Smooth muscle cell (in vitro differentiated cells): Measurements from ENCODE around the gene CFAP97. TPM values are rescaled to one million over a fixed set of nuclear protein-coding genes. Genes with fewer than 3 reads are reported as not detected.

Experiments used
- DNase-seq: peaks from one replicate; lab custom pipeline; 2025; ENCODE audit not compliant: unreplicated experiment; lab: John Stamatoyannopoulos, UW
- H2AFZ ChIP-seq: fragments of 200-600 bp; sonication (generic); 2 replicates; pipeline ENCODE4 v1.6.0; 2016; ENCODE audit warnings: antibody characterized with exemption, low read depth, mild to moderate bottlenecking
- H3F3A ChIP-seq: fragments of 200-600 bp; sonication (generic); 2 replicates; pipeline ENCODE4 v1.6.0; 2017; ENCODE audit warnings: antibody characterized with exemption, low read depth
- H3K27ac ChIP-seq: fragments of 200-600 bp; sonication (generic); 2 replicates; pipeline ENCODE4 v1.5.1; 2016; ENCODE audit warnings: low read depth, mild to moderate bottlenecking
- H3K27me3 ChIP-seq: fragments of 200-600 bp; sonication (generic); 2 replicates; pipeline ENCODE4 v1.6.1; 2016; ENCODE audit warnings: low read depth, mild to moderate bottlenecking
- H3K36me3 ChIP-seq: fragments of 200-600 bp; sonication (generic); 2 replicates; pipeline ENCODE4 v1.5.1; 2016; ENCODE audit warnings: low read depth
- H3K4me1 ChIP-seq: fragments of 200-600 bp; sonication (generic); 2 replicates; pipeline ENCODE4 v1.5.1; 2016; ENCODE audit warnings: low read depth
- H3K4me2 ChIP-seq: fragments of 200-600 bp; sonication (generic); 2 replicates; pipeline ENCODE4 v1.6.0; 2016; ENCODE audit warnings: mild to moderate bottlenecking
- H3K4me3 ChIP-seq: fragments of 200-600 bp; sonication (generic); 2 replicates; pipeline ENCODE4 v1.5.1; 2016; ENCODE audit warnings: mild to moderate bottlenecking
- H3K79me2 ChIP-seq: fragments of 200-600 bp; sonication (generic); 2 replicates; pipeline ENCODE4 v1.6.0; 2016; ENCODE audit warnings: low read depth, mild to moderate bottlenecking
- H3K9ac ChIP-seq: fragments of 200-600 bp; sonication (generic); 2 replicates; pipeline ENCODE4 v1.6.0; 2016; ENCODE audit warnings: low read depth
- H3K9me3 ChIP-seq: fragments of 200-600 bp; sonication (generic); replicated peaks from 2 replicates; pipeline ENCODE4 v1.5.1; 2016; ENCODE audit warnings: low read depth
- H4K20me1 ChIP-seq: fragments of 200-600 bp; sonication (generic); 2 replicates; pipeline ENCODE4 v1.6.0; 2016; ENCODE audit warnings: low read depth
- WGBS: methylation state at CpG from one replicate; pipeline ENCODE4 v1.1.7; 2016; ENCODE audit warnings: low lambda C conversion rate; 5-methylcytosine and 5-hydroxymethylcytosine counted together
- polyA plus RNA-seq: library from polyadenylated mRNA; unstranded; fragments of >200 nt; fragmentation: Nextera tagmentation; extraction: Ambion mirVana; gene quantifications from 2 replicates; pipeline ENCODE4 v1.2.1, GENCODE V29; 2016
- total RNA-seq: library from RNA; depleted of rRNA; stranded (reverse); fragments of >200 nt; gene quantifications from 2 replicates; pipeline ENCODE4 v1.2.3, GENCODE V29; 2014
- TF ChIP-seq, protein P1 (sequence below): fragments of 200-600 bp; sonication (generic); IDR thresholded peaks from 2 replicates; pipeline ENCODE4 v1.5.1; 2017; ENCODE audit warnings: borderline replicate concordance, mild to moderate bottlenecking, antibody characterized with exemption; ENCODE audit not compliant: insufficient read depth, poor library complexity, severe bottlenecking

Gene CFAP97
- total and polyA plus RNA-seq, 2 experiments from 2014 or later = 11.4 to 19.0 TPM

DNA sequence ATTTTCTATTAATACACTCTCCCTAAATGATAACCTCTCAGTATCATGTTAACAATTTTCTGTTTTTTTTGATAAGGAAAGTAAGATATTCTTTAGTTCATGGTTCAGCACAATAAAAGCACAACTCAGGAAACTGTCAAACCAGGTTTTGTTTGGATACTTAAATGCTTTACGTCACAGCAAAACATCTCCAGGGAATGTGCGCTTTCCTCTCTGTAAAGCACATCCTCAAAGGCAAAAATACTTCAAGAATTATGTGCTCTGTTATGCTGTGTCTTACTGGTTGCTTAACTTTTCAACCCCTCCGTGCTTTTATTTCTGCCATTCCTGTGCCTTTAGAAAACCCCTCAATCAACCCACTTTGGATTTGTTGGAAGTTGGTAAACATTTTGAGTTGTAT is 33.4 kb upstream of the CFAP97 start:
- TF ChIP-seq, protein P1, sequence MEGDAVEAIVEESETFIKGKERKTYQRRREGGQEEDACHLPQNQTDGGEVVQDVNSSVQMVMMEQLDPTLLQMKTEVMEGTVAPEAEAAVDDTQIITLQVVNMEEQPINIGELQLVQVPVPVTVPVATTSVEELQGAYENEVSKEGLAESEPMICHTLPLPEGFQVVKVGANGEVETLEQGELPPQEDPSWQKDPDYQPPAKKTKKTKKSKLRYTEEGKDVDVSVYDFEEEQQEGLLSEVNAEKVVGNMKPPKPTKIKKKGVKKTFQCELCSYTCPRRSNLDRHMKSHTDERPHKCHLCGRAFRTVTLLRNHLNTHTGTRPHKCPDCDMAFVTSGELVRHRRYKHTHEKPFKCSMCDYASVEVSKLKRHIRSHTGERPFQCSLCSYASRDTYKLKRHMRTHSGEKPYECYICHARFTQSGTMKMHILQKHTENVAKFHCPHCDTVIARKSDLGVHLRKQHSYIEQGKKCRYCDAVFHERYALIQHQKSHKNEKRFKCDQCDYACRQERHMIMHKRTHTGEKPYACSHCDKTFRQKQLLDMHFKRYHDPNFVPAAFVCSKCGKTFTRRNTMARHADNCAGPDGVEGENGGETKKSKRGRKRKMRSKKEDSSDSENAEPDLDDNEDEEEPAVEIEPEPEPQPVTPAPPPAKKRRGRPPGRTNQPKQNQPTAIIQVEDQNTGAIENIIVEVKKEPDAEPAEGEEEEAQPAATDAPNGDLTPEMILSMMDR = no peak
- Histone ChIP-seq H3K4me2 (no peak overlapping the region), H3K79me2 (peaks cover 50% of the 10 kb centered on the region), H3K36me3 (no peaks in the 10 kb centered on the region), H3K4me1 (no peaks in the 10 kb centered on the region), H2AFZ (no peak overlapping the region), H3K27me3 (no peaks in the 10 kb centered on the region), H3K9ac (no peak overlapping the region), H3K9me3 (no peaks in the 10 kb centered on the region), H4K20me1 (peaks cover 27% of the 10 kb centered on the region), H3K4me3 (no peak overlapping the region), H3K27ac (peak overlapping the region; percentile 66), H3F3A (no peaks in the 10 kb centered on the region)
- DNase-seq = no peak
- 69% methylated on average over 3 of the region's 3 CpGs for WGBS

DNA sequence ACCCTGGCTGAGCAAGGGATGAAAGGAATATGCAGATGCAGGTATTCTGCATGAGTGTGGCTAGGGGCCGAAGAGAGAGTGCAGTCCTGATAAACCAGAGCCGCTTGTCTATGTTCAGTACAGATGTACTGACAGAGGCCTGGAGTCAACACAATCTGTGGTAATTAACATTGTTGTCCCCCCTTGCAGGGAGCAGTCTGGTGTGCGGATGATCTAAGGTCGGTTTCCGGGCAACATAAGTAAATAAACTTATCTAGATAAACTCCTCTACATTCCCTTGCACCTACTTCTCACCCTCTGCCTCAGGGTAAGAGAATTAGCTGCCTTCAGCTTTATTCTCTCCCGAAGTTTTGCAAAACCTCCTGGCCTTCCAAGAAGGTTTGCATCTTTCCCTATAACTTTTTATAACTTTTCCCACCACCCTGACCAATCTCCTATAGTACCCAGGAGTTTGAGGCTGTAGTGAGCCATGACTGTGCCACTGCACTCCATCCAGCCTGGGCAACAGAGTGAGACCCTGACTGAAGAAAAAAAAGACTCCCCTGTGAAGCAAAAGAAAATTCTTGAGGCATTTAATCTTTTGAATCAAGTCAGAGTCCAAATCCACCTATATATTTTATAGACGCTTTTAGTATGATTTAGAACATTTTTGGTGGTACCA is 32.2 kb upstream of the CFAP97 start:
- no peaks in the 10 kb centered on the region for H3F3A ChIP-seq
- H3K4me2 ChIP-seq = peak overlapping the region; percentile 31
- H3K9ac ChIP-seq = peak overlapping the region; percentile 29
- H3K27me3 ChIP-seq = no peaks in the 10 kb centered on the region
- H3K79me2 ChIP-seq = peaks cover 47% of the 10 kb centered on the region
- H3K36me3 ChIP-seq = no peaks in the 10 kb centered on the region
- H3K4me3 ChIP-seq = no peak overlapping the region
- 37% methylated on average over 7 of the region's 7 CpGs for WGBS
- no peaks in the 10 kb centered on the region for H3K9me3 ChIP-seq
- H4K20me1 ChIP-seq = peaks cover 28% of the 10 kb centered on the region
- no peaks in the 10 kb centered on the region for H3K4me1 ChIP-seq
- peak overlapping the region; percentile 66 for H3K27ac ChIP-seq
- no peak overlapping the region for H2AFZ ChIP-seq
- TF ChIP-seq, protein P1 = no peak
- DNase-seq = no peak

DNA sequence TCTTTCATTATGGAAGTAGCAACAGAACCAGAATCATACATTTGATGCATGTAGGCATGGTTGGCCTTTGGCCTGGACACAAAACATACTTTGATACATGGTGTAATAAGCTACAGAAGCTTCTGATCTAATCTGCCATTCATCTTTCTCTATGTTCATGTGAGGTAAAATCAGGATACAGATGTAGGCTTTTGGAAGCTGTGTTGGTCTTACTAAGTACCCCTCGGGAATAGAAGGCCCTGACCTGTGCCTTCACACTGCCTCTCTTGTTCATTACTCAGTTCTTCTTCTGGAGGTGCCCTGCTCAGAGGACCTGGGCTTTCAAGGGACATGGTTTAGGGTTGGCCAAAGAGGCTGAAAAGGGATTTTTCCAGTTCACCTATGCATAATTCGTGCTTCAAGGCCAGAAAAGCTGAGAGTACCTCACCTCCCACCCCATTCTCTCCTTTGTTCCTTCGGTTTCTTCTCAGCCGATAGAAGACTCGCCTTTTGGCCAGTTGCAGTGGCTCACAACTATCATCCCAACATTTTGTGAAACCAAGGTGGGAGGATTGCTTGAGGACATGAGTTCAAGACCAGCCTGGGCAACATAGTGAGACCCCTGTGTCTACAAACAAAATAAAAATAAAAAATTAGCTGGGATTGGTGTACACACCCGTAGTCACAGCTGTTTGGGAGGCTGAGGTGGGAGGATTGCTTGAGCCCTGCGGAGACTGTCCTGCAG is 31.5 kb upstream of the CFAP97 start:
- Histone ChIP-seq H3K9me3 (no peaks in the 10 kb centered on the region), H3K9ac (peak overlapping the region; percentile 6), H3K36me3 (no peaks in the 10 kb centered on the region), H2AFZ (no peak overlapping the region), H3F3A (no peaks in the 10 kb centered on the region), H3K79me2 (peaks cover 51% of the 10 kb centered on the region), H3K27ac (peak overlapping the region; percentile 50), H3K27me3 (no peaks in the 10 kb centered on the region), H3K4me1 (no peaks in the 10 kb centered on the region), H3K4me3 (no peak overlapping the region), H3K4me2 (peak overlapping the region; percentile 31), H4K20me1 (peaks cover 28% of the 10 kb centered on the region)
- TF ChIP-seq, protein P1 = no peak
- DNase-seq = no peak
- 75% methylated on average over 7 of the region's 7 CpGs for WGBS
